DMS 273 treated with DMSO at 0.1 percent for 48 hours (cell line): Measurements from ENCODE around the gene MSMB.
"Not testable (repeated sequence)": the region's sequence is repeated elsewhere in the genome, so short reads cannot be mapped to it uniquely, and the experiment has no call there.

Experiments
- DNase-seq: peaks from one replicate; lab custom pipeline; 2025; lab: John Stamatoyannopoulos, UW

Gene MSMB

DNA sequence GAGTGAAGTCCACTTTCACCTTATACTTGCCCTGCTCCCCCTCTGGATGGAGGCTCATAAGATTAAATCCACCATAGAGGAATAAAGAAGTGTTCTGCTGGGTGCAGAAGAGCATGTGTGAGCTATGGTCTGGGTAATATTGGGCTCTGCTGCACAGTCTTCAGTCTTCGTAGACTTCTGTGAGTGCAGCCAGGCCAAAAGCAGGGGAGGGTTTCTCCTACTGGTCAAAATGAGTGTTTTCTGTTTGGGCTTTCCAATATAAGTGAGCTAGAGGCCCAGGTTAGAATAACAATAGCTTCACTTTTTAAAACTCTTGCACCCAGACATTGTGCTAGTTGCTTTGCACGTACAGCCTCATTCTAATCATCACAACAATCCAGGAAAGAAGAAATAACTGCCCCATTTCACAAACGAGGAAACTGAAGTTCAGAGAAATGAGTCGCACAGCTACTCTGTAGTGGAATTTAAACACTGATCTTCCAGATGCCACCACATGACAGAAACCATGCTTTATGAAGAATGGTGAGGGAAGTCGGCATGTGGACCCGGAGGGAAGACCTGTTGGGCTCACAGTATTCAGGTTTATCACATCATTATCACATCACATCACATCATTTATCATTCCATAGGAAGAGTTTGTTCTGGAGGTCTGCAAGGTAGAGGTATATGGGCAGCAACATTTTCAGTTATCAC, 23.8 kb upstream of the MSMB start:
- DNase-seq: no peak

DNA sequence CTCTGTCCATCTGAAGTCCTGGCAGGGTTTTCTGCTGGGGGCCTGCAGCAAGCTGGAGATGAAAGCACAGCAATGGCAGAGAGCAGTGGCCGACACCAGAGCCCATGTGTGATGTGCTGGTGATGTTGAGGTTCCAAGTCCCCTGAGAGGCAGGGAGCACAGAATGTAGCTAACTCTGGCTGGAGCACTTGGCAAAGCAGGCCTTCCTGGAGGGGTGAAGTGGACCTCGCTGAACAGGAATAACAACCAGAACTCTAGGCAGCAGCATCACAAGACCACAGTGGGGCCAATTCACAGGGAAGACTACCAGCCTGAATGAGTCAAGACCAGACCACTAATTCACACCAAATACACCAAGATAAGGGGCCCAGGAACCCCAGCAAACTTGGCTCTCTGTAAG, 22.8 kb upstream of the MSMB start:
- no peak for DNase-seq

DNA sequence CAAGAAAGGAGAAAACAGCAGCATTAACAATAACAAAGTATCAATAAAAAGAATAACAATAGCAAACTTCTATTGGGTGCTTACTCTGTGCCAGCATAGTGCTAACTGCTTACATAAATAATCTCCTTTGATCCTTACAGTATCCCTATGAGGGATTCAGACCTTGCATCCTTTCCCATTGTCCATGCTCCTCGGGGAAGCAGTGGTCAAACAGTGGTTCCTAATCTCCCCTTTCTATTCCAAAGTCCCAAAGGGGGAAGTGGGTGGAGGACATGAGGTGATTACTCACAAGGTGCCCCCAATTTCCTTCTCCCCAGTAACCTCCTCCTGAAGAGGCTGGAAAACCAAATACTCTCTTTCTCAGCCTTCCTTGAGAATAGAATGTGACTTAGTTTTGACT, 22.0 kb upstream of the MSMB start:
- no peak for DNase-seq

DNA sequence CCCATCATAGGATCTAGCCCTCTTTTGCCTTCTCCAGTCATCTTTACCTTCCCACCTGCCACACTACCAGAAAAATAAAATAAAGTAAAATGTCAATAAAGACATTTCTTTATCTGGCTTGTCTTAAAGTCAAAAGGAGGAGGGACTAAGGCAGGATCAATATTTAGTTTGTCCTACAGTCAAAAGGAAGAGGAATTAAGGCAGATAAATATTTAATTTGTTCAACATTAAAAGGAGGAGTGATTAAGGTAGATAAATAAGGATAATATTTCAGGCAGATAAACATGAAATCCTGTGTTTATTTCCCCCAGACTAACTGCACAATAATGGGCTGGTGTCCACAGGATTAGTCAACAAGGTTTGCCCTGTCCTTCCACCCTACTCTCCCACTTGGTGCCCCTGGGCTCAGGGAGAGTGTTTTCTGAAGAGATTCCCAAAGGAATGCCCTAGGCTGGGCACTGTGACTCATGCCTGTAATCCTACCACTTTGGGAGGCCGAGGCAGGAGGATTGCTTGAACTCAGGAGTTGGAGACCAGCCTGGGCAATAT, 18.3 kb upstream of the MSMB start:
- DNase-seq: no peak

DNA sequence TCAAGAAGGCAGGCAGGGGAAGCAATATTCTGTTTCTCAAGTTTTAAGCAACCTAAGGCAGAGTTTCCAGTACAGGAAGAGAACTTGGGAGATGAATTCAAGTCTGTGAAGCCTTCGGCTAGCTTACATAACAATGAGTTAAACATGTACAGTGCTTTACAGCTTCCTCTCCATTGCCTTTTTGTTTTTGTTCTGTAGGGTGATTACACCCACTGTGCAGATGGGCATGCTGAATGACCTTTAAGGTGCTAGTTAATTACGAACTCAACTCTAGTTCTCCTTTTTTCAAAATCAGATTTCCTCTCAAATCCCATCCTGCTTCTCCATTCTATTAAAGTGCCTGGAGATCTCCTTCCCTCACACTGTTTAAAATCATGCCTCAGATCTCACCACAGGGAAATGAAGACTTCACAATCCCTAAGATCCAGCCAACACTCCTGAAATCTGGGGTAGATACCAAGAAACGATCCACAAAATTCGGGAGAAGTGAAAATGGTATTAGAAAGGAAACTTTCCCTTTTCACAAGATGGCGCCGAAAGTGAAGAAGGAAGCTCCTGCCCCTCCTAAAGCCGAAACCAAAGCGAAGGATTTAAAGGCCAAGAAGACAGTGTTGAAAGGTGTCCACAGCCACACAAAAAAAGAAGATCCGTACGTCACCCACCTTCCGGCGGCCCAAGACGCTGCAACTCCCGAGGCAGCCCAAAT, 16.8 kb upstream of the MSMB start:
- DNase-seq: no peak

DNA sequence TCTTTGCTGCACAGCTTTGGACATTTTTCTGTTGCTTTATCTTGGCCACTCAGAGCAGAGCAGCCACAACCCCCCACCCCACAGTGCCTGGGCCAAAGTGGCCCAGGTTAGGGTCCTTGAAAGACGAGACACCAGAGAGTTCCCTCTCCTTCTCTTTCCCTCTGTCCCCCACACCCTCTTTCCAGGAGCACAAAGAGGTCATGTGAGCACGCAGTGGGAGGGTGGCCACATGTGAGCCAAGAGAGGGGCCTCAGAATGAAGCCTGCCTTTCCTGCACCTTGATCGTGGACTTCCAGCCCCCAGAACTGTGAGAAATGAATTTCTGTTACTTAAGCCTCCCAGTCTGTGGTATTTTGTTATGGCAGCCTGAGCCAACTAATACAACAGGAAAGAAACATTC, 14.6 kb upstream of the MSMB start:
- no peak for DNase-seq

DNA sequence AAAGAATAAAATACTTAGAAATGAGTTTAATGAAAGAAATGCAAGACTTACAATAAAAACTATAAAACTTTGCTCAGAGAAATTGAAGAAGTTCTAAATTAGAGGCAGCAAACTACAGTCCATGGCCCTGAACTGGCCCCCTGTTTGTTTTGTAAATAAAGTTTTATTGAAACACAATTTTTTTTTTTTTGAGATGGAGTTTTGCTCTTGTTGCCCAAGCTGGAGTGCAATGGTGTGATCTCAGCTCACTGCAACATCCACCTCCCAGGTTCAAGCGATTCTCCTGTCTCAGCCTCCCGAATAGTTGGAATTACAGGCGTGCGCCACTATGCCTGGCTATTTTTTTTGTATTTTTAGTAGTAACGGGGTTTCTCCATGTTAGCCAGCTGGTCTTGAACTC, 11.9 kb upstream of the MSMB start:
- DNase-seq: not testable (repeated sequence)

DNA sequence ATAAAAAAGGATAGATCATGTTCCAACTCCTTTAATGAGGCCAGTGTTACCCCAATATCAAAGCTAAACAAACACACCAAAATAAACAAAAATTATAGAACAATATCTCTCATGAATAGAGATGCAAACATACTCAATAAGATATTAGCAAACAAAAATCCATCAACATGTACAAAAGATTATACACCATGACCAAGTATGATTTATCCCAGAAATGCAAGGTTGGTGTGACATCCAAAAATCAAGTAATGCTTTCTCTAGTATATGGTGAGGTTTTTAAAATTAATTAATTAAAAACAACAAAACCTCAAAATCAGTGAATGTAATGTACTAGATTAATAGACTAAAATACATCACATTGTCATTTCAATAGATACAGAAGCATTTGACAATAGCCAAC, 11.0 kb upstream of the MSMB start:
- no peak for DNase-seq

DNA sequence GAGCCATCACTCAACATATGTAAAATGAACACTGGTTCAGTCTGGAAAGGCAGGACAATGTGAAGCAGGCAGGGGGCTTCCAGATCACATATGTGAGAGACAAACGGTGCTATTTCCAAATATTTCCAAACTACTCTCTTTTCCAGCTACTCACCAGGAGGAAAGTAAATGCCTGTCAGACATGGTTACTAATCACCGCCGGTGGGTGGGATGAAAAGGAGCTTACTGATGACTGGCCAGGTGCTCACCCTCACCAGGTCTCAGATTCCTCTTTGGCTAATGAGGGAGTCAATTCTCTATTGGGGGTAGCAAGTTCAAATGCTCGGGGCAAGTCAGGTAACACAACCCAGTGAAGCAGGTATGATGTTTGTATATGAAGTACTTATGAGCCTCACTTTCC, 9.7 kb upstream of the MSMB start:
- no peak for DNase-seq

DNA sequence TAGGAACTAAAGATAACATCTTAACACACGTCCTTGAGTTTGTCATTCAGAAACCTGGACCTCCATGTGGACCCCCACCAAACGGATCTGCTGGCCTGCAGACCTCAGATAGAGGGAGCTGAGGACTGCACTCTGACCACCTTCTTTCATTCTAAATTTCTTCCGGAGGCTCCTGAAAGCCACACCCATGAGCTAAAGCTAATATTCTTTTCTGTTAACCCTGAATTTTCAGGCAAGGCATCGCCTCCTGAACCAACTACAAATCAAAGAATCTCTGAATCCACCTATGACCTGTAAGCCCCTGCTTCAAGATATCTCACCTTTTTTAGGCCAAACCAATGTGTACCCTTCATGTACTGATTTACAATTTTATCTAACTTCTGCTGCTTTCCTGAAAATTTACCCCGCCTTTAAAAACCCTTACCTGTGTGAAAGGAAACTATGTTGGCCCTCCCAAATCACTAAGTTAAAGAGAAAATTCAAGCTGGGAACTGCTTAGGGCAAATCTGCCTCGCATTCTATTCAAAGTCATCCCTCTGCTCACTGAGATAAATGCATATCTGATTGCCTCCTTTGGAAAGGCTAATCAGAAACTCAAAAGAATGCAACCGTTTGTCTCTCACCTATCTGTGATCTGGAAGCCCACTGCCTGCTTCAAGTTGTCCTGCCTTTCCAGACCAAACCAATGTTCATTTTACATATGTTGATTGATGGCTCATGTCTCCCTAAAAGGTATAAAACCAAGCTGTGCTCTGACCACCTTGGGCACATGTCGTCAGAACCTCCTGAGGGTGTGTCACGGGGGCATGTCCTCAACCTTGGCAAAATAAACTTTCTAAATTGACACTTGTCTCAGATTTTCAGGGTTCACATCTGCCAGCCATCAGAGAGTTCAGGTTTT, 7.7 kb upstream of the MSMB start:
- no peak for DNase-seq

DNA sequence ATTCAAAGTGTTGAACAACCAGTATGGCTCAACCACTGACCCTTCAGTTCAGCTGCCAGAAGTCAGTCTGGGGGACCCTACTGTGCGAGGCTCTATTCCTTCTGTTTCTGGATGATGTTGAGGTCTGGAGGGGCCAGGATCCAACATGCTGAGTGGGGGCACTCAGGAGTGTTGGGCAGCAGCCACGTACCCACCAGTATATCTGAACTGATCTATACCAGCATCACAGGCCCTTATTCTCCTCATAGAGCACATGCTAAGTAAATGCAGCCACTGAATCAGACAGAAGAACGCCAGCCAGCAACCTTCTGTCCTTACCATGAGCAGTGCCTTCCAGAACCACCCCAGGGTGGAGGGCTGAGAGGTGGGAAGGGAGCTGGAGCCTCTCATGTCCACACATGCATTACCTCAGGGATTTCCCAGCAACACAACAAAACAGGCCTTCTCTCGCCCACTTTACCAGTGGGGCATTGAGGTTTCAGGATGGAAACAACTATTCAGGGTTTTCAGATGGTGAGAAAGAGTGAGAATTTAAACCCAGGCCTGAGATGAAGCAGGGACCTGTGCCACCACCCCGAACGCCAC, 6.8 kb upstream of the MSMB start:
- no peak for DNase-seq

DNA sequence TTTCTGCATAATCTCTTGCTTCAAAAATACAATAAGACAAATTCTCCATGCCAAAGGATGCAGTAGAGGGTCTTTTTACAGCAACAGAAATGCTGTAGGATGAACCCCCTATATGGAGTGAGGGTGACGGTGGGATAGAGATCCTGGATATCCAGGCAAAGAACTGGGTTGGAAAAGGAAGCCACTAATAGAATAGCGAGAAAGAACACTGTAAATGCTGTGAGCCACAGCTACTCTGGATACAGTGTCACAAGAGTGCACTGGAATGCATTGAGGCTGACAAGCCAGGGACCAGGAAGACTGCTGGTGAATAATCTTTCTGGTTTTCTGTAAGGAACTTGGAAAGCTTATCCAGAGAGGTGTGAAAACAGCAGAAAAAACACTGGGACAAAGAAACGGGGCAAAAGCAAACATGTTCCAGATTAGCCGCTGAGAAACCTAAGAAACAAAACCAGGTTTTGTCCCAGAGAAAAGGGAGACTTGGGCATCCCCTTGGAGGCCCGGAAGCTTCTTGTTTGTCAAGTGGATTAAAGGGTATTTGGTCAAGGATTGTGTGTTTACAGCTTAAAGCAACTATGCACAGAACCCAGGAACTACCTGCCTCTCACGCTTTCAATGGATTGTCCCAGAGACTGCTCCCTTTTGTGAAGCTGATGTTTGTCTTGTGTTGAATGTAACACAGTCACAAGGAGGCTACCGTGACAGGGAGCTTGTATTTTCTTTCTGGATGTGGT, 6.2 kb upstream of the MSMB start:
- no peak for DNase-seq

DNA sequence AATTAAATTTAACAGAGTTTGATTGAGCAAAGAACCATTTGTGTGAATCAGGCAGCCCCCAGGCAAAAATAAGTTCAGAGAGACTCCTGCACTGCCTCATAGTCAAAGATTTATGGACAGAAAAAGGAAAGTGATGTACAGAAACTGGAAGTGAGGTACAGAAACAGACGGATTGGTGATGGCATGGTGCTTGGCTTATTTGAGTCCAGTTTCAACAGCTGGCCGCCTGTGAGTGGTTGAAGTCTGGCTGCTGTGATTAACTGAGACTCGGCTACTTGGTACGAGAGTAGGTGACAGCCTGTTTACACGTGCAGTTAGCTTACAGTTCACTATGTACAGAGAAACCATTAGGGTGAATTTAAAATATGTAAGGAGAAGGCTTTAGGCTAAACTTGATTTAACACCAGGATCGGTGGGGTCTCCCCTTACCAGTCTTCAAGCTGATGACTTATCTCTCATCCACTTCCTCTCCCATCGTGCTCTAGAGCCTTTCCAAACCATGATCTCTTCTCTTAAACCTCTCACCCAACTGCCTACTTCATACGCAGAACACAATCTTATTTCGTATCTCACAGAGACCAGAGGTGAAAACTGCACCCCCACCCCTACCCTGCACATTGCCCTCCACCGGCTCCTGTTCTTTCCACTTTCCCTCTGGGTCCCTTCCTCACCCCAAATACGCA, 5.0 kb upstream of the MSMB start:
- DNase-seq: no peak

DNA sequence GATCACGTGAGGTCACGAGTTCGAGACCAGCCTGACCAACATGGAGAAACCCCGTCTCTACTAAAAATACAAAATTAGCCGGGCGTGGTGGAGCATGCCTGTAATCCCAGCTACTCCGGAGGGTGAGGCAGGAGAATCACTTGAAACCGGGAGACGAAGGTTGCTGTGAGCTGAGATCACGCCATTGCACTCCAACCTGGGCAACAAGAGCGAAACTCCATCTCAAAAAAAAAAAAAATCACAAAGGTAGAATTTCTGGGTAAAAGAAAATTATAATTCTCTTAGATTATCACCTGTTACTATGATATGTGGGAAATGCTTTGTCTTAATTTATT, 3.4 kb upstream of the MSMB start:
- DNase-seq: not testable (repeated sequence)

DNA sequence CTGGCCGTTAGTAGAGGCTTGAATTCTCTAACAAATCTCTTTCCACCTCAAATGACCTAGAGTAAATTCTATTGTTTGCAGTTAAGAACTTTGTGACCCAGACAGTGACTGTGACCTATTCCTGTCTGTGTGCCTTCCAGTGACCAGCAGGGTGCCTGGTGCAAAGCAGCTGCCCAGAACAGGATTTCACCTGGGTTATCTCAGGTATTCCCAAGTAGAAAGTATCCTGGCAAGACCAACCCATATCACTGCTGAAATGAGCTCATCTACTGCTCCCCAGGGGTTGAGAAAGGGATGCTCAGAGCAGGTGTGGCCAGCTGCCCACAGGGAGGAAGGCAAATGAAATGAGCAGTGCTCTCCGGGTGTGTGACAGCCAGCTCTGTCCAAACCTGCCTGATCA, 2.1 kb upstream of the MSMB start:
- DNase-seq: no peak

DNA sequence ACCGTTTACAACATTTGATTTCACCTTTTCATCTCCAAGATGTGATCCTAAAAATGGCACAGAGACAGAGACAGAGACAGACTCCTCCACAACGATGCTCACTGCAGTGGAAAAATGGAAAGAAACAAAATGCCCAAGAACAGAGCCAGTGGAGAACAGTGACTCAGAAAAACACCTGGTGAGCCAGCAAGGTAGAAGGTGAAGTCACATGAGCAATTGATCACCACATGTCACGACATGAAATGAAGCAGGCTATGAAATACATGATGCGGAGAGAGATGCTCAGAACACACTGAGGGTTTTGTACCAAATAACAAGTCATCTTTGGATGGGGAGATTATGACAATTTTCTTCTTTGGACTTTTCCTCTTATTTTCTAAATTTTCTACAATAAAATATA, 3.5 kb downstream of the MSMB start:
- no peak for DNase-seq

DNA sequence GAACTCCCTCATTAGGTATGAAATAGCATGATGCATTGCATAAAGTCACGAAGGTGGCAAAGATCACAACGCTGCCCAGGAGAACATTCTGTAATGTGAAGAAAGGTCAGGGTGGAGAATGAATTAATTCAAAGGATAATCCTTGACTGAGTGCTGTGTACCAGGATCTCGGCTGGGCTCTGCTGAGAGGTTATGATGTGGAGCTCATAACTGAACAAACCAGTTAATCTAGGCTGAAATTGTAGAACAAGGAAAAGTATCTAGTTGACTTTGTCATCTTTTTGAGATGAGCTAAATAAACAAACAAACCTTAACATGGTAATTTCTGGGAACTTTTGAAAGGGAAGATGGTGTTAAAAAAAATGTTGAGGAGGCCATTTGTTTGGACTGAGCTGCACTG, 6.1 kb downstream of the MSMB start:
- no peak for DNase-seq

DNA sequence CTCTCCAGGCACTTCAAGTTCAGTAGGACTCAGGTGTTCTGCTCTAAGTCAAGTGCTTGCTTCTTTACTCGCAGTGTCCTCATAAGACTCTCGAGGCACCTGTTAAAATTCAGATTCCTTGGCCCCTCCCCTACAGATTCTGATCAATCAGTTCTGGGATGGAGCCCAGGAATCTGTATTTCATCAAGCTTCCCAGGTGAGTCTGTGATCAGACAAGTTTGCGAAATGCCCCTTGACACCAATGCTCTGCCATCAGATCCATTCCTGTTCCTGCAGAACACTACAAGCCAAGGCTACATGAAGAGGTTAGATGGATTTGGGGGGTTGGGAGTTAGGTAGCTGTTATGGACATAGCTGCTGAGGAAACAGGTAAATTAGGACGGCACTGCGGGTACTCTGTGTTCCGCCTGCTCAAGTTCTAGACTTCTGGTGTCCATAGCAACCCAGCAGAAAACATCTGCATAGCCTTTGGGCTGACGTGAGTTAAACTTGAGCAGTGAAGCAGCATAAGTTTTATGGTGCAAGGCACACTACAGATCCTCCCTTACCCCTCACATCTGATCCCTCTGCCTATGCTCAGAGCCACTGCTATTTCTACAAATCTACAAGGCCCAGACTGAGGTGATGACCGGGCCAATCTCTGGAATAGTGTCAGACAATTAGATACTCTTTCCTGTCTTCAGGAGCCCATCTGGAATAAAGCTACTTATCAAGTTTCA, 8.8 kb downstream of the MSMB start:
- no peak for DNase-seq

DNA sequence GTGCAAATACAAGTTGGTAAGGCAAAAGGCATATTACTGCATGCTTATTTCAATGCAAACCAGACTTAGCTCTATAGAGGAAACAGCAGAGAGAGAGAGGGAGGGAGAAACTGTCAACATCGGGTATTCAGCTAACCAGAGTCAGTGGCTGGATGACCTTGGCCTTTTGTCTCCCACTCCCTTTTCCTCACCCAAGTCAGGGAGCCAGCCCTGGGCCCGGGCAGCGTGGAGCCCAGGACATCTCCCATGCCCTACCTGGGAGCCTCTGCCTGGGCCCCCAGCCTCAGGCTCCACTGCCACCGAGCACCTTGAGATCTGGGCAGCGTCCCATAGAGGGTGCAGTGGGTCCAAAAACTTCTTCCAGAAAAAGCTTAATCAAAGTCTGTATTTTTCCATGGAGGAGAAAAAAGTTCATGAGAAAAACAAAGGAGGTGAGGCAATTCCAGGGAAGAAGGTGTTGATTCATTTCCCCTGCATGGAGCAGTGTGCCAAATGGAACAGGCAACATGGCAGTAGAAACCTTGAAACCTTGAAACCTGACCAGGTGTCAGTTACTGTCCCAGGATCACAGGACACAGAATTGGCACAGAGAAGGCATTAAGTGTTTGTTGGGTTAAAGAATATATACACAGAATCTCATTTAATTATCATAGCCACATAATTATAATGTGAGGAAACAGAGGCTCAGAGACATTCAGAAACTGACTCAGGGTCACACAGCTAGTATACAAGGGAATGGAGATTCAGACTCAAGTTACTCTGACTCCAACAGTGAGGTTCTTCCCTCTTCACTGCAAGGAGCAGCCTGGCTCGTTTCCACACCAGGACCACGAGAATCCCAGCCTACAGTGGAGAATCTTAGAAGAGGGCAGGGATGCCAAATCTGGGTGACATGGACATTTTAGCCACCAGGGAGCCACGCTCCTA, 9.9 kb downstream of the MSMB start:
- DNase-seq: no peak
